ENCODE data around the gene BTBD2.

GRCh38 chr19:2021453-2022140 is 6.1 kb upstream of the BTBD2 start:
- TF ChIP-seq CTCF (IDR thresholded peaks at IDR 0.05): no peak
- TF ChIP-seq POLR2A (IDR thresholded peaks at IDR 0.05; ENCODE audit: low read depth): no peak
- TF ChIP-seq POLR2AphosphoS5 (IDR thresholded peaks at IDR 0.05): no peak

All from esophagus muscularis mucosa (tissue), 3 donors.